Measurements from ENCODE around the gene BRD3OS.

BRD3OS gene

DNA sequence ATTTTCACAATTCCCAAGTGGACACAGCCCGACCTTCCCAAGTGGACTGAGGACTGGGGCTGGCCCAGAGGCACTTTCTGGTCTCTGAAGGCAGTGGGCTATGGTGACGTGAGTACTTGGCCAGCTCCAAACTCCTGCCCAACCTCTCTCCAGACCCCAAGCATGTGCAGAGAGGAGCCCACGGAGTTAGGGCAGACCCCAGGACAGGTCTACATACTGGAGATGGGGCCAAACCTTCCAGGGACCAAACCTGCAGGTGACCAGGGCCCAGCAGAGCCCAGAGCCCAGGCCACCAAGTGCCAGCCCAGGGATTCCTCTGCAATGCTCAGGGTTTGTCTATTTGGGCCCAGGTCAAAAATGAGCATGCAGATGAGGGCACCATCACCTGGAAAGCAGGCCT is 27.2 kb downstream of the BRD3OS start:
- DNase-seq (ENCODE audit: low read depth): no peak

DNA sequence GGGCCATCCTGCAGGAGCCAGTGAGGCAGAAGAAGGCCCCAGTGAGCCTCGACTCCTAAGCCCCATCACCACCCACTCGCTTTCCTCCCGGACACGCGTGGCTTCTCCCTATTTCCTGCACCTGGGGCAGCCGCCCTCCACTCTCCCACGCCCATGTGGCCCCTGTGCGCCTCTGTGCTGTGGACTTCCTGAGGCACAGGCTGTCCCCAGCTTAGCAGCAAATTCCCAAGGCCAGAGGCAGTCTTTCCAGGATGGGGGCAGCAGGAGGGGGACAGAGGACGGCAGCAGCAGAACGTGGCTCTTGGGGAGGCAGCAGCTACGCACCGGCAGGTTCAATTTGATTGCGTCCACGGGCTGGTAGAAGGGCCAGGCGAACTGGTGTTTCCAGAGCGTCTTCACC is 27.7 kb downstream of the BRD3OS start:
- DNase-seq (ENCODE audit: low read depth): no peak

DNA sequence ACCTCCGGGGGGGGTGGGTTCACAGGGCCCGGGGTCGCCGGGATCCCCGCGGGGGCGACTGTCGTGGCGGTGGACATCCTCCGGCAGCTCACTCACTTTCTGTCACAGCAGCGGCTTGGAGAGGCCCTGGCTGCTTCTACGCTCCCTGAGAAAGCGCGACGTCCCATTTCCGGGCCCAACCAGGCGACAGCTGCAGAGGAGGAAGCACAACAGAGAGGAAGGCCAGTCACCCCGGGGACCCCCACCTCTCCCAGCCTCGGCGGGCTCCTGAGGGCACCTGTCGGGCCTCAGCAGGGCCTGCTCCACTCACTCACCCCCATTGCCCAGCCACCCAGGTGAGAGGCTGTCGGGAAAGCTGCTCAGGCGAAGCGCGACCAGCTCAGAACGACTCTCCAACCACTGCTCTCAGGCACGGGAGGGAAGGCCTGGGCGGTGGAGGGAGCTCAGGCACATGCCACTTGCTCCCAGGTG is 28.2 kb downstream of the BRD3OS start:
- no peak for DNase-seq (ENCODE audit: low read depth)

DNA sequence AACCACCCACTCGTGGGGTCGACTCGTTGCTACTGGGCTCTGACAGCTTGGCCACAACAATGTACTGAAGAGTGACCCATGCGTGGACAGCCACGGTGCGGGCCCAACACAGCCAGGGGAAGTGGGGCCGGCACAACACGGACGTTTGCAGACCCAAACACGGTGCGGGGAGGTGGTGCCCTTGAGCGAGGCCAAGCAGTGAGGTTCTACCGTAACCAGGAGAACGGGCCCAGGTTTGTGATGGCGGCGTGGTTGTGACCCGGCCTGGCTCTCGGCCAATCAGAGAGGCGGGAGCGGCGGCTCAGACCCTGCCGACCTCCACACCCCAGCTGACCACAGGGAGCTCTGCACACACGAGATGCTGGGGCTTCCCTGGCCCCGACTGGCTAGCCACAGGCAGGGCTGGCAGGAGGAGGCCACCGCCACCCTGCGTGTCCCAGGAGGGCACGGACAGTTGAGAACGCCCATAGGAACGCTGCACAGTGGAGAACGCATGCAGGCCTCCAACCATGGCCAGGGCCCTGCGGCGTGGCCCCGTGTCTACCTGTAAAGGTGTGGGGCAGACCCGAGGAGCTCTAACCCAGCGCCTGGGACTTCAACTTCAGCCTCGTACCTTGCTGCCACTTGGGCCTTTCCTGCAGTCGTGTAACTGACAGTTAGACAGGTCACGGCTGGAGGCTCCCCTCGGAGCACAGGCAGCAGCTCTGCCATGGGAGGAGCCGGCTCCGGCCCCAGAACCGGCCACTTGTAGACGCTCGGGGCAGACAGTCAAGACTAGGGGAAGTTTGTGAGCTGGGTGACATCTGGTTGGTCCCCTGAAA is 28.9 kb downstream of the BRD3OS start:
- DNase-seq (ENCODE audit: low read depth): no peak

DNA sequence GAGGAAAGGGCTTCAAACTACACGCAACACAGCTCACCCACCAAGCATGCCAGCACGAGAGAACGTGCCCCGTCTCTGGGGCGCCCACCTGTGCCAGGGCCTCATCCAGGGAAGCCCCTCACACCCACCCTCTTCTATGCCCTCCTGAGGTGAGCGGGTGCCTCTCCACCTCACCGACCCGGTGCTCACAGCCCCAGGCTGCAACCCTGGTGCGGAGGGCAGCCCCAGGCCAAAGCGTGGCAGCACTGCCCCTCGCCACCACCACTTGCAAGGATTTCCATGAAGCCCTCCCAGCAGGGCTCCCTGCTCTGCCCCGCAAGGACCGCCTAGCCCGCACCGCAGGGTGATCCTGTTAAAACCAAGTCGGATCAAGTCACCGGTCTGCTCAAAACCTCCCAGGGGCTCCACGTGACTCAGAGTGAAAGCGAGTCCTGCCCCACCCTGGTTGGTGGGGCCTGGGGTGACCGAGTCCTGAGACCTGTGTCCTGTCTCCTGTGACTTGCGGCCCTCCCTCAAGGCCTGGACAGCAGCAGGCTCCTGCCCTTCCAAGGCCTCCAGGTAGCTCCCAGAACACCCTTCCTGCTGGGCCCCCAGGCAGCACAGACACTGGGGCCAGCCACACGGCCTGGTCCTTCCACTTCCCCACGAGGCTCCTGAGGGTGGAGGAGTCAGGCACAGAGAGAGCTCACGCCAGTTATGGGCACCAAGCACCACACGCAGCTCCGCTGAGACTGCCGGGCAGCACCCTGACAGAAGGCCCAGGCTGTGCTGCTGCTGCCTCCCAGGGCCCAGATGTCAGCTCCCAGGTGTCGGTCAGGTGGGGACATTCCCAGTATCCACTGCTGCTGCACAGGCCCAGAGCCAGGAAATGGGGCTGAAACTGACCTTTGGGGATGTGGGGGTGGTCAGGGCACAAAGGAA is 29.9 kb downstream of the BRD3OS start:
- no peak for DNase-seq (ENCODE audit: low read depth)

DNA sequence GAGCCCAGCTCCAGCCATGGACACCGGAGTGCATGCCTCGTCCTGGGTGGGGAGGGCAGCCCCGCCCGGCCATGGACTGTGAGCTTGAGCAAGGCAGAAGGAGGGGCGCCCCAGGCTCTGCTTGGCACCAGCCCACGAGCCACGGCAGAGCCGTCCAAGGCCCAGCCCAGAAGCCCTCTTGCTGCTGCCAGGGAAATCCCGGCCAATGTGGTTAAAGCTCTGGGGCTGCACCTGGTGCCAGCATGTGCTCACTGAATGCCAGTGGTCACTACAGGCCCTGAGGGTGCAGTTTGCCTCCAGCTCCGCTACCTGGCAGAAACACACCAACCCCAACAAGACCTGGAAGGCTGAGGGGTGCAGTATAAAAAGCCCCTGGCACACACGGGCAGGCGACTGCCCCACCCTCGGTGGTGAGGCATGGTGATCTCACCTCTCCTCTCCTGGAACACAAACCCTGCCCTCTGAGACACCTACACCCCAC is 30.7 kb downstream of the BRD3OS start:
- DNase-seq (ENCODE audit: low read depth): no peak

DNA sequence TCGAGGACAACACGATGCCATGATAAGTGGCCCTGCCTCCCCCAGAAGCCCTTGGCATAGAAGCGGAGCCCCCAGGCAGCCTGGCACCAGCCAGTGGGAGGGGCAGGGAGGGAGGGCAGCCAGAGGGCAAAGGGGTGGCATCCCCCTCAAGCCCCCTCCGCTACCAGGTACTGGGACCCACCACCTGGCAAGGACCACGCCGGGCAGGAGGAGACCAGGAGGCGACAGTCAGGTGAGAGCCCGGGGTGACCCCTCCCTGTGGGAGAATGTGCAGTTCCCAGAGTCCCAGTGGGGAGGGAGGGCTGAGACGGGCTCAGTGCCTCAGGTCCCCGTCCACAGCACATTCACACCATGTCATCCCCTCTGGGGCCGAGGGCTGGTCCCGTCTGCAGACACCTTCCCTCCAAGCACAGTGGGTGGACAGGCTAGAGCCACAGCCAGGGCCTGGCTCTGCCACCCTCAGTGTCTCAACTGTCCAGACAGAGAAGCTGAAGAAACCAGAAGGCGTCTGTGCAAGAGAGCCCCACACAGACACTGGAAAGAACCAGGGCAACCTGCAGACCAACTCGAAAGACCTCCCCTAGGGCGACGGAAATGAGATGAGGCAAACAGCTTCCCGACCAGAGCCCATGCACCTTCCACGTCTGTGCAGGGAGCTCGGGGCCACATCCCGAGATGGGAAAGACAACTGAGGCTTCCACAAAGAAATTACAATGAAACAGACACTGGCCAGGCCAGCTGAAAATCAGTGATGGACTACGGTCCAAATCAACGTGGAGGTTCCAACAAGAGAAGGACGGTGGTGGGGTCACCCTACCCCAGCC is 31.4 kb downstream of the BRD3OS start:
- DNase-seq (ENCODE audit: low read depth): no peak

DNA sequence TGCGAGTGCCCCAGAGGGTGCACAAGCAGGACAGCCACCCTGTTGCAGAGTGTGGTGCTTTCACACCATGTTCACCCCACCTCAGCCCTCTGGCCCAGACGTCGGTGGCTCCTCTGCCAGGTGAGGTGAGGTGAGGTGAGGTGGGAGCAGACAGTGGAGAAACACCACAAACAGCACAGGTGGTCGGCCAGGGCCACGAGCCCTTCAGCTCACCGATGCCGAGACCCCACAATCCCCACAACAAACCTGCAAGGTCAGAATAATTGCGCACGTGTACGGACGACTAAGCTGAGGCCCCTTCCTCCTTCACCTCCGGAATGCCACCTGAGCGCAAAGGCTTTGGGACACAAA is 32.0 kb downstream of the BRD3OS start:
- no peak for DNase-seq (ENCODE audit: low read depth)

DNA sequence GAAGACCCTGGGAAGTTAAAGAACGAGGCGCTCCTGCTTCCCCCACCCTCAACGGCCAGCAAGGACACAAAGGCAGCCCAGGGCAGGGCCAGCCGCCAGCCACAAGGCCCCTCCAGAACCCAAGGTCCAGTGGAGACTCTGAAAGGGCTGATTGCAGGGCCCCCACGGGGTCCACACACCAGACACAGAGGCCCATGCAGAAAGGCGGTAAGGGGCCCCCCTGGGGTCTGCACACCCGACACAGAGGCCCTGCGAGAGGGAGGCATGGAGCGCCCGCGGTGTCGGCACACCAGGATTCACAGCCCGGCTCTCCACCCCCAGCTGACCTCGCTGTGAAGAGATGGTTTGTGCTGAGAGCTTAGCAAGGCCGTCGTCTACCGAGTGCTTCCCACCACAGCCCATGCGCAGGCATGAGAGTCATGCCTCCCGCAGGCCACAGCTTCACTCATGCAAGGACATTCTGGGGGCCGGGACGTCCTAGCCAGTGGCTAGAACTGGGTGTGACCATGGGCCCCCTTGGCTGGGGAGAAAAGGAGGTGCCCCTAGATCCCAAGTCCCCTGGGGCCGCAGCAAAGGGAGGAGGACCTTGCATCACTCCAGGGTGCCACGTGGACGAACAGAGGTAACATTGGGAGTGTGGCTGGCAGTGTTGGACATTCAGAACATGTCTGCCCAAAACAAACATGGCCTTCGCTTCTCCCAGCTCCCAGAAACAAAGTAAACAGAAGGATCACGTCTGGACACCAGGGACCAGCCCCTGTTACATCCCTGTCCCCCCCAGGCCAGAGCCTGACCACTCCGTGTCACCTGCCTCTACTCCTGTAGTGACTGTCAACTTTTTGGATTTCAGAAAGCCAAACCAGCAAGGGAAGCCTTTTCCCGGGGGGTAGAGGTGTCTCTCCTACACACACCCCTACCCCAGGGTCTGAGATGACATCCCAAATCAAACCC is 32.7 kb downstream of the BRD3OS start:
- no peak for DNase-seq (ENCODE audit: low read depth)

DNA sequence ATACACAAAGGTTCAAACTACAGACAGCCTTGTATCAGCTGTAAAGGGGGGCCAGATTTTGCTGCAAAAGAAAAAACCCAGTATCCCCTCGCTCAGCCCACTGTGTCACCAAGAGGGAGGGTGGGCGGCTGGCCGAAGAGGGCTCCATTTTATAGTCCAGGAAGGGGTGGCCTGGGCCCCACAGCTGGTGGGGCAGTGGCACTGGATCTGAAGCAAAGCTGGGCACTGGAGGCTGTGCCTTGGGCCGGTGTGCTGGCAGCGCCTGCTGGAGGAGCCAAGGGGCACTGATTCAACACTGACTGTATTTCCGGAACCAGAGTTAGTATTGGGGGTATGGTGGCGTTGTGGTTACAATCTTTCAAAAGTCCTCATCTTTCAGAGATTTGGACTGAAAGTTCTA is 33.4 kb downstream of the BRD3OS start:
- DNase-seq (ENCODE audit: low read depth): no peak

DNA sequence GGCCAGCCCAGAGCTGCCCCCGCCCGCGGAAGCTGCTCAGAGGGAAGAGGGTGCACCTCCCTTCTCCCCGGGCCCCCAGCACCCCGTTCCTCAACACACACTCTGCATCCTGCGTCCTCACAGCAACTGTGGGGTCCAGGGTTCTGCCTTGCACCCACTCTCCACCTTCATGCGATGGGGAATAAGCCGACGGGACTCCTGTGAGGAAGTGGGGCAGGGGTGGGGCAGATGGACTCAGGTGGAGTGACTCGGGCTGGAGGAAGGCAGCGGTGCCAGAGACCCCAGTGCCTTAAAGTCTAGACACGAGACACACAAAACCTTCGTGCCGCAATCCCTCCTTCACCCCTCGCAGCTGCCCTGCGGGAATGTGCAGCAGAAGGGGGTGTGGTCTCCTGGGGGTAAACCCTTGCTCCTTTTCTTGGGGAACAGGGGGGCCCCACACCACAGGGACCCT is 33.9 kb downstream of the BRD3OS start:
- no peak for DNase-seq (ENCODE audit: low read depth)

DNA sequence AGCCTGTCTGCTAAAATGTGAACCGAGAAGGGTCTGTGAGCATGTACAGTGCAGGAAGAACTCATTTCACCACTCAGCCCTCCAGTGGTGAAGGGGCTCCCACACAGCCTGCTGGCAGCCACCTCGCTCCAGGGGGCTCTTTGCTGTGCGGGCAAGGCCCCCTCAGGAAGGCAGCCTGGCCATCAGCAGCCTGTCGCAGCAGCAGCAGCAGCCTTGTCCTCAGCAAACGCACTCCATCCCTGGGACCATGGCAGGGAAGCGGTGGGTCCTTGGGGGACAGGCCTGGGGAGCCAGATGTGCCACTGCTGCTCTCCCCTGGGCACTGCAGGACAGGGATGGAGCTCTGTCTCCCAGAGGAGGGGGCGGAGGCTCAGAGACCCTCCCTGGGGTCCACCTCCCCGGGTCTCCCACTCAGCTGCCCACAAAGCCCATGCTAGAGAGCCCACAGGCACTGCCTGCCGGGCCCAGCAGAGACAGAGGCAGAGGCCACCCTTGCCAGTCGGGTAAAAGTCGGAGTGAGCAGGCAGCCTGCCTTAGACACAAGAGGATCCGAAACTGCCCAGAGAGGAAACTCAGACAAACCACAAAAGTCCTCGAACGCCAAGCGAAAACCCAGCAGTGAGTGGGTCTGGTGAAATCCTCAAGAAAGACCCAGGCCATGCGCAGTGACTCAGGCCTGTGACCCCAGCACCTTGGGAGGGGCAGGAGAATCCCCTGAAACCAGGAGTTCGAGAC is 34.5 kb downstream of the BRD3OS start:
- DNase-seq (ENCODE audit: low read depth): no peak

DNA sequence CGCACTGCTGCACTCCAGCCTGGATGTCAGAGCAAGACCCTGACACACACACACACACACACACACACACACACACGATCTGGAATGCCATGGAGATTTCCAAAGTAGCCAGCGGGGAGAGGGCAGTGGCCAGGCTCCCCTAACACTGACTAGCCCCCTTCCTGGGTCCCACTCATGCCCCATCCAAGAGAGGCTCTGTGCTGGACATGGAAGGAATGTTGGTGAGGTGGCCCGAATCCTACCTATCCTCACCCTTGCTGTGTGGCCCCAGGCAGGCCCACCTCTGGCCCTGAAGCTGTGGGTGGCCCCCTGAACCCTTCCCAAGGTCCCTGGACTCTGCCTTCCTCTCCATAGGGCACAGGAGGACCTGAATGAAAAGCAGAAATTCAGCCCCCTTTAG is 35.3 kb downstream of the BRD3OS start:
- DNase-seq (ENCODE audit: low read depth): no peak

DNA sequence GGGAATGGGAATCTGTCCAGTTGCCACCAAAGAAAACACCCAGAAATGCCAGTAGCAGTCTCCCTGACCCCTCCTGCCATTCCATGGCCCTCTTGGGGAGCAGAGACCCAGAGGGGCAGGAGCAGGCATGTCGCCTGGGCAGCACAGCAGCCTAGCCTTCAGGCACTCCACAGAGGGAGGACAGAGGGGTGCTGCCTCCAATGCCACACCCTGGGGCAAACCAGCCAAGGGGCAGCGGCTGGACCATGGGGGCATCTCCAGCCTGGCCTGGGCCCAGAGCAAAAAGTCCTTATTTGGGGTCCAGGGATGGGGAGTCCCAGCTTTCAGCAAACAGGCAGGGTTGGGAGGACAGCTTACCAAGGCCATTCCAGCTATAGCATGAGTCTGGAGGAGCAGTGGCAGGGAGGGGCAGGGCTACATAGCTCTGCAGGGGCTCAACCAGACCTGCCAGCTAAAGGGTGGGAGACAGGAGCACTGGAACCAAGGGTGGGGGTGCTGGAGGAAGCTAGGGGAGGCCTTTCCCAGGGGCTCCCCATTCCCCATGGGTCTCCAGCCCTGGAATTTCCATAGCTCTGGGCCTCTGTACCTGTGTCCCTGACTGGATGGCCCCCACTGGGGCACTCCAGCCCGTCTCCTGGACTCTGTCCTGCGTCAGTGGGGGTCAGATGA is 35.9 kb downstream of the BRD3OS start:
- DNase-seq (ENCODE audit: low read depth): no peak

DNA sequence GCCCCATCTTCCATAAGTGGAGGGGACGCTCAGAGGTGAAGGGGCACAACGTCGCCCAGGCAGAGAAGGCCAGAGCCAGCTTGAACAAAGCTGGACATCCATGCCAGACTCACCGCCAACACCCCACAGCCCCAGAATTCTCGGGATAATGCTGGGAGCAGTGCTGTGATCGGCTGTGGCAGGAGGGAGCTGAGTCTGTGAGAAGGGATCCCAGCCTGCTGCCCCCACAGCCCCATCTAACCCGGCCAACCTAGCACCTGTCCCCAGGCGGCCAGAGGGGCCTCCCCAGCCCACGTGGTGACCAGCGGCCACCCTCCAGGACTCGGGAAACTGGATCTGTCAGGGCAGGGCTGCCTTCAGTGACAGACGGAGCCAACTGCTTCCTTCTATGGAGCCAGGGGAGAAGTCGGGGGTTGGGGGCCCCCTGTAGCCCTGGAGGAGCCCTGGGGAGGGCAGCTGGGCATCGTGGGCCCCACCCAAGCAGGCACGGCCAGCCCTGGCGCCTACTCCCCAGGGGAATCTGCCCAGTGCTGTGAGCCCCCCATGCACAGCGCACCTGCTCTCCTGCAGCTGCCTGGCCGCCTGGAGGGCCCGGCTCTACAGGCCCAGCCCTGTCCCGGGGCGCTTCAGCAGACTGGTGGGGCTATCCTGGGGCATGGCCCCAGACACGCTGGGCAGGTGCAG is 36.5 kb downstream of the BRD3OS start:
- DNase-seq (ENCODE audit: low read depth): no peak

DNA sequence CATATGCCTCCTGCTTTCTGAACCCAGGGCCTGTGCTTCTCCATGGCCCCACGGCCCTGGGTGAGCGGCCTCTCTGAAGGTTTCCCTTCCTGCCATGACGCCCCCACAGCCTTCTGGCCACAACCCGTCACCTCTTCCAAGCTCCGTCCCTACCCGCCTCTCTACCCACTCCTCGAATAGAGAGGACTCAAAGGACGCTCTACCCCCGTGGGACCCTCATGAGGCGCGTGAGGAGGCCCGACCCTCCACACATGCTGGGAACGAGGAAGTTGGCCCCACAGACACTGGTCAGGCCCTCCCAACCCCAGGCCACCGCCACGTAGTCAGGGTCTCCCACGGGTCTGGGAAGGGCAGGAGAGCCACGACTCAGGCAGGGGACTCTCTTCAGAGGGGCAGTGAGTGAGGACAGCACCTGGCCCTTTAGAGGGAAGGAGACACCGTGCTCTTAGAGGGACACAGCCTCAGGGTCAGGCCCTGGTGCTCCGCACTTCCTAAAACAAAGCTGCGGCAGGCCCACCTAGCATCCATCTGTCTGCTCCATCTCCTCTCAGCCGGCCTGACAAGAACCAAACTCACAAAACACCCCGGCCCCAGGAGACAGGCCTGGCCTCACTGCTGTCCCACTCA is 37.3 kb downstream of the BRD3OS start:
- no peak for DNase-seq (ENCODE audit: low read depth)

DNA sequence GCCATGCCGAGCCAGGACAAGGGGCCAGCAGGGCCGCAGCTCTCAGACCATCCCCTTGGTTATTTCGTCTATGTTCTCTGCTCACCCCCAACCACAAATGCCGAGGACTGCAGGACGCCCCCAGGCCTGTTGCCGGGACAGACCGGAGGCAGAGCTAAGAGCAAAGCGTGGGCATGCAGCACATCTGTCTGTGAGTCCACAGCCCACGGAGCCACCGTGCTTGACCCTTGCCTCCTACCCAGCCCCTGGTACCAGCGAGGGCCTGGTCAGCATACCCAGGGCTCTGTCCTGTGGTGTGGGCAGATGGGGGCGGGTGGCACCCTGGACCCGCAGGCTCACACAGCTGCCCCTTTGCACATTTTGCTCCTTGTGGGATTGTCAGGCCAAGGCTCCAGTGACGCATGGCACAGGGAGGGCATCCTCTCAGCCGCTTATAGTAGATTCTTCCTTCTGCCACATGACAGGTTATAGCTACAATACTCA is 37.8 kb downstream of the BRD3OS start:
- no peak for DNase-seq (ENCODE audit: low read depth)
